Activated T-cell treated with anti-CD3 and anti-CD28 coated beads for 48 hours (primary cell): ENCODE measurements around the gene CCDC179.

Experiments
- DNase-seq: peaks from one replicate; pipeline ENCODE4 v3.0.0-alpha.2; 2020; ENCODE audit warnings: low read depth

Gene CCDC179

GRCh38 chr11:22860241-22860640, at the start of gene CCDC179:
CCDC179 (minus strand) TSS chr11:22860474; CDS start chr11:22860421, 53 bp downstream.
- DNase-seq = no peak

- no peak for DNase-seq
Measured at GRCh38 chr11:22903782-22904181, 43.5 kb upstream of the CCDC179 start.

GRCh38 chr11:22901603-22902002, 41.3 kb upstream of the CCDC179 start:
- no peak for DNase-seq

GRCh38 chr11:22900764-22901486, 40.7 kb upstream of the CCDC179 start:
- DNase-seq = no peak

- DNase-seq = no peak
Measured at GRCh38 chr11:22898036-22898435, 37.8 kb upstream of the CCDC179 start.

- no peak for DNase-seq
Measured at GRCh38 chr11:22890227-22890626, 30.0 kb upstream of the CCDC179 start.

GRCh38 chr11:22884217-22884616, 23.9 kb upstream of the CCDC179 start:
- DNase-seq = no peak

GRCh38 chr11:22879630-22880029, 19.4 kb upstream of the CCDC179 start:
- no peak for DNase-seq

- DNase-seq = no peak
Measured at GRCh38 chr11:22878604-22879003, 18.3 kb upstream of the CCDC179 start.

- no peak for DNase-seq
Measured at GRCh38 chr11:22878039-22878438, 17.8 kb upstream of the CCDC179 start.

- peak; percentile 14 for DNase-seq
Measured at GRCh38 chr11:22875869-22876473, 15.7 kb upstream of the CCDC179 start.

- DNase-seq = no peak
Measured at GRCh38 chr11:22869325-22869724, 9.1 kb upstream of the CCDC179 start.

GRCh38 chr11:22859756-22860155, 518 bp downstream of the CCDC179 start:
- no peak for DNase-seq

- DNase-seq = no peak
Measured at GRCh38 chr11:22851477-22851876, 8.8 kb downstream of the CCDC179 start.

GRCh38 chr11:22846726-22847125, 13.5 kb downstream of the CCDC179 start:
- DNase-seq = no peak

GRCh38 chr11:22832315-22833015, 27.8 kb downstream of the CCDC179 start:
- no peak for DNase-seq

- no peak for DNase-seq
Measured at GRCh38 chr11:22830082-22830414, 30.2 kb downstream of the CCDC179 start.

- DNase-seq = peak; percentile 89
Measured at GRCh38 chr11:22829231-22830081, 30.8 kb downstream of the CCDC179 start, which contains the start of gene SVIP. SVIP (minus strand) TSS chr11:22829801; CDS start chr11:22829748, 53 bp downstream.

GRCh38 chr11:22828373-22828772, 31.9 kb downstream of the CCDC179 start:
- DNase-seq = no peak

- no peak for DNase-seq
Measured at GRCh38 chr11:22822203-22822602, 38.1 kb downstream of the CCDC179 start.

- no peak for DNase-seq
Measured at GRCh38 chr11:22809893-22810292, 50.4 kb downstream of the CCDC179 start.

GRCh38 chr11:22808571-22809197, 51.6 kb downstream of the CCDC179 start:
- no peak for DNase-seq
